Mesenchymal stem cell (in vitro differentiated cells and primary cell): Measurements from ENCODE around the gene NFATC2IP.
A peak's percentile ranks its signal among the peaks of the same experiment; 100 is the strongest.

Experiments
- DNase-seq: peaks from one replicate; pipeline ENCODE4 v3.0.0-alpha.2; 2013
- H2AFZ ChIP-seq: one replicate; pipeline ENCODE4 v1.6.1; 2013; ENCODE audit warnings: low read depth, mild to moderate bottlenecking, control low read depth, inconsistent platforms, low read length, moderate library complexity
- H2AK5ac ChIP-seq: 2 replicates; pipeline ENCODE4 v1.6.1; 2013; ENCODE audit warnings: low read length, moderate library complexity, mild to moderate bottlenecking, inconsistent platforms; ENCODE audit not compliant: severe bottlenecking
- H2BK120ac ChIP-seq: one replicate; pipeline ENCODE4 v1.6.1; 2013; ENCODE audit warnings: low read depth, mild to moderate bottlenecking, inconsistent platforms, low read length, moderate library complexity
- H2BK12ac ChIP-seq, 2 experiments: one replicate each; pipeline ENCODE4 v1.6.1; 2013; ENCODE audit warnings: inconsistent platforms in 2 of 2, low read length in 2 of 2, mild to moderate bottlenecking in 2 of 2, moderate library complexity in 2 of 2, control low read depth in 1 of 2
- H2BK15ac ChIP-seq: one replicate; pipeline ENCODE4 v1.6.1; 2013; ENCODE audit warnings: mild to moderate bottlenecking, low read depth, inconsistent platforms; ENCODE audit not compliant: poor library complexity, severe bottlenecking
- H2BK5ac ChIP-seq: 2 replicates; pipeline ENCODE4 v1.6.1; 2013; ENCODE audit warnings: low read depth, mild to moderate bottlenecking, low read length, control low read depth, inconsistent platforms; ENCODE audit not compliant: poor library complexity, severe bottlenecking
- H3K14ac ChIP-seq, 2 experiments: one replicate each; pipeline ENCODE4 v1.6.1; 2013; ENCODE audit warnings: inconsistent platforms in 2 of 2, low read length in 2 of 2, control low read depth in 1 of 2, mild to moderate bottlenecking in 1 of 2, moderate library complexity in 1 of 2
- H3K18ac ChIP-seq, 2 experiments: one replicate each; pipeline ENCODE4 v1.6.1; 2013; ENCODE audit warnings: inconsistent platforms in 2 of 2, low read length in 2 of 2, control low read depth in 1 of 2, low read depth in 1 of 2, mild to moderate bottlenecking in 1 of 2
- H3K23ac ChIP-seq, 2 experiments: one replicate each; pipeline ENCODE4 v1.6.1; 2013; ENCODE audit warnings: inconsistent platforms in 2 of 2, low read length in 2 of 2, mild to moderate bottlenecking in 2 of 2, moderate library complexity in 2 of 2, control low read depth in 1 of 2
- H3K27ac ChIP-seq: 2 replicates; pipeline ENCODE4 v1.5.1; 2013; ENCODE audit warnings: mild to moderate bottlenecking, moderate library complexity, low read length, control low read depth, inconsistent platforms; ENCODE audit not compliant: poor library complexity, severe bottlenecking
- H3K27me3 ChIP-seq, 2 experiments: 2 replicates each; pipeline versions ENCODE4 v1.6.1 to v1.7.0; 2013; ENCODE audit warnings: low read length in 2 of 2, mild to moderate bottlenecking in 2 of 2, moderate library complexity in 2 of 2, control low read depth in 1 of 2, inconsistent platforms in 1 of 2; ENCODE audit not compliant: control insufficient read depth in 1 of 2, insufficient read depth in 1 of 2
- H3K36me3 ChIP-seq, 2 experiments: 2 replicates each; pipeline versions ENCODE4 v1.6.1 to v1.7.0; 2013; ENCODE audit warnings: low read length in 2 of 2, control low read depth in 1 of 2, inconsistent platforms in 1 of 2, low read depth in 1 of 2, mild to moderate bottlenecking in 1 of 2; ENCODE audit not compliant: insufficient read depth in 2 of 2, control insufficient read depth in 1 of 2
- H3K4ac ChIP-seq, 2 experiments: one replicate each; pipeline ENCODE4 v1.6.1; 2013; ENCODE audit warnings: inconsistent platforms in 2 of 2, low read length in 2 of 2, mild to moderate bottlenecking in 2 of 2, moderate library complexity in 2 of 2, control low read depth in 1 of 2, low read depth in 1 of 2
- H3K4me1 ChIP-seq: 2 replicates; pipeline ENCODE4 v1.6.1; 2013; ENCODE audit warnings: low read depth, low read length, control low read depth; ENCODE audit not compliant: control insufficient read depth, insufficient read depth
- H3K4me2 ChIP-seq: 2 replicates; pipeline ENCODE4 v1.6.1; 2013; ENCODE audit warnings: low read length, mild to moderate bottlenecking, inconsistent platforms; ENCODE audit not compliant: poor library complexity, severe bottlenecking
- H3K4me3 ChIP-seq, 2 experiments: 2 replicates each; pipeline versions ENCODE4 v1.5.1 to v1.7.0; 2013; ENCODE audit warnings: low read length in 2 of 2, mild to moderate bottlenecking in 2 of 2, control low read depth in 1 of 2, low read depth in 1 of 2; ENCODE audit not compliant: insufficient read depth in 1 of 2
- H3K79me1 ChIP-seq: replicated peaks from 2 replicates; pipeline ENCODE4 v1.6.1; 2013; ENCODE audit warnings: mild to moderate bottlenecking, control low read depth, low read length, inconsistent platforms; ENCODE audit not compliant: poor library complexity, severe bottlenecking
- H3K9ac ChIP-seq: 2 replicates; pipeline ENCODE4 v1.7.0; 2013; ENCODE audit warnings: mild to moderate bottlenecking, low read length, moderate library complexity
- H3K9me3 ChIP-seq: 2 replicates; pipeline ENCODE4 v1.7.0; 2013; ENCODE audit warnings: mild to moderate bottlenecking, low read length; ENCODE audit not compliant: control insufficient read depth
- H4K8ac ChIP-seq: one replicate; pipeline ENCODE4 v1.6.1; 2013; ENCODE audit warnings: inconsistent platforms, mild to moderate bottlenecking, low read length, moderate library complexity
- H4K91ac ChIP-seq: one replicate; pipeline ENCODE4 v1.6.1; 2013; ENCODE audit warnings: mild to moderate bottlenecking, low read length, inconsistent platforms
- WGBS: methylation state at CpG from one replicate; pipeline ENCODE4 v1.1.7; 2013; ENCODE audit warnings: mixed read lengths; 5-methylcytosine and 5-hydroxymethylcytosine counted together

Gene NFATC2IP

DNA sequence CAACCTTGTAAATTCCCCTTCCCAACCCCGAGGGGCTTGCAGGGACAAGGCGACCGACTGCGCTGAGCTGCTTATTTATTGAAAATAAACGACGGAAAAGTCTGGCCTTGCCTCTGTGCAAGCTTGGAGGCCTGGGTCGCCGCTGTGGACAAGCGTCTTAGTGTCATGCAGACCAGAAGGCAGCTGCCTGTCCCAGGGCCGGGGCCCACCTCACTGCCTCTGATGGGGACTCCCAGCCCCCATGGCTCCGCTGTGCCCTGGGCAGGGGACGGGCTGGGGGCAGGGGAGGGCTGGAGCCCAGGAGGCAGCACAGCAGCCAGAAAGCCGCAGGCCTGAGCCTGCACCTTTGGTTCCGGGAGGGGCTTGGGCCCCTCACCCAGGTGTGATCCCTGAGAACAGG, 46.4 kb upstream of the NFATC2IP start:
- Histone ChIP-seq H3K4me2 (no peak overlapping the region), H3K79me1 (no peaks in the 10 kb centered on the region), H3K4me3 (no peak overlapping the region), H2BK12ac (no peak overlapping the region), H3K36me3 (peaks cover 8 to 71% of the 10 kb centered on the region in 2 experiments), H2AK5ac (no peak overlapping the region), H4K8ac (no peak overlapping the region), H3K27ac (no peak overlapping the region), H2BK15ac (no peak overlapping the region), H2BK5ac (no peak overlapping the region), H3K4me1 (peaks cover 7% of the 10 kb centered on the region), H3K27me3 (no peaks in the 10 kb centered on the region), H4K91ac (no peak overlapping the region), H3K23ac (no peak overlapping the region), H3K9ac (no peak overlapping the region), H3K18ac (no peak overlapping the region), H3K4ac (no peak overlapping the region), H3K9me3 (no peaks in the 10 kb centered on the region), H2BK120ac (no peak overlapping the region), H3K14ac (no peak overlapping the region), H2AFZ (no peak overlapping the region)
- no peak for DNase-seq
- 82% methylated on average over 14 of the region's 14 CpGs for WGBS

GRCh38 chr16:28904828-28905227, 45.9 kb upstream of the NFATC2IP start:
- 97% methylated on average over 16 of the region's 16 CpGs for WGBS
- Histone ChIP-seq H4K91ac (no peak overlapping the region), H3K4ac (no peak overlapping the region), H3K4me2 (no peak overlapping the region), H2AFZ (peak overlapping the region; percentile 16), H3K27me3 (no peaks in the 10 kb centered on the region), H2AK5ac (no peak overlapping the region), H3K23ac (no peak overlapping the region), H2BK5ac (no peak overlapping the region), H3K27ac (no peak overlapping the region), H3K79me1 (no peaks in the 10 kb centered on the region), H3K9me3 (no peaks in the 10 kb centered on the region), H2BK12ac (no peak overlapping the region), H2BK120ac (no peak overlapping the region), H3K4me1 (peaks cover 7% of the 10 kb centered on the region), H3K14ac (no peak overlapping the region), H3K36me3 (peaks cover 8 to 73% of the 10 kb centered on the region in 2 experiments), H3K18ac (no peak overlapping the region), H4K8ac (no peak overlapping the region), H3K9ac (no peak overlapping the region), H2BK15ac (no peak overlapping the region), H3K4me3 (no peak overlapping the region)
- no peak for DNase-seq

GRCh38 chr16:28905229-28905754, 45.4 kb upstream of the NFATC2IP start:
- no peak overlapping the region for H2BK15ac ChIP-seq
- 91% methylated on average over 6 of the region's 9 CpGs for WGBS

GRCh38 chr16:28905800-28906372, 44.9 kb upstream of the NFATC2IP start:
- DNase-seq = no peak
- Histone ChIP-seq H2BK15ac (no peak overlapping the region), H3K9me3 (no peaks in the 10 kb centered on the region), H2BK120ac (no peak overlapping the region), H2AK5ac (no peak overlapping the region), H3K79me1 (no peaks in the 10 kb centered on the region), H3K14ac (no peak overlapping the region), H3K4me1 (peaks cover 6% of the 10 kb centered on the region), H4K91ac (no peak overlapping the region), H3K27me3 (no peaks in the 10 kb centered on the region), H2AFZ (no peak overlapping the region), H3K36me3 (peaks cover 18 to 74% of the 10 kb centered on the region in 2 experiments), H3K4me2 (no peak overlapping the region), H3K4me3 (no peak overlapping the region), H3K27ac (no peak overlapping the region), H2BK12ac (no peak overlapping the region), H2BK5ac (no peak overlapping the region), H3K18ac (no peak overlapping the region), H3K4ac (no peak overlapping the region), H3K23ac (no peak overlapping the region), H3K9ac (no peak overlapping the region), H4K8ac (peak overlapping the region; percentile 36)
- 93% methylated on average over 24 of the region's 24 CpGs for WGBS

More at GRCh38 chr16:28905229-28905754, 45.4 kb upstream of the NFATC2IP start:
- no peak overlapping the region for H3K4me3 ChIP-seq
- H3K27ac ChIP-seq = no peak overlapping the region
- no peak overlapping the region for H2BK12ac ChIP-seq
- no peaks in the 10 kb centered on the region for H3K27me3 ChIP-seq
- H2AK5ac ChIP-seq = no peak overlapping the region
- no peak overlapping the region for H4K8ac ChIP-seq
- DNase-seq = no peak
- H2BK120ac ChIP-seq = no peak overlapping the region
- no peak overlapping the region for H3K4me2 ChIP-seq
- H3K18ac ChIP-seq = no peak overlapping the region
- H3K14ac ChIP-seq = no peak overlapping the region
- H4K91ac ChIP-seq = no peak overlapping the region
- H3K36me3 ChIP-seq = peaks cover 12 to 73% of the 10 kb centered on the region in 2 experiments
- peaks cover 5% of the 10 kb centered on the region for H3K4me1 ChIP-seq
- H3K23ac ChIP-seq = no peak overlapping the region
- no peak overlapping the region for H3K4ac ChIP-seq
- H3K79me1 ChIP-seq = no peaks in the 10 kb centered on the region
- H3K9ac ChIP-seq = no peak overlapping the region
- H2AFZ ChIP-seq = peak overlapping the region; percentile 16
- no peak overlapping the region for H2BK5ac ChIP-seq
- H3K9me3 ChIP-seq = no peaks in the 10 kb centered on the region
